Neural cell (in vitro differentiated cells): ENCODE data around the gene HBE1.

ENCODE experiments used
- POLR2AphosphoS5 ChIP-seq: IDR thresholded peaks from 2 replicates; pipeline ENCODE4 v1.6.1; 2012
- RAD21 ChIP-seq: fragments of 450-650 bp; conservative IDR thresholded peaks from 2 replicates; pipeline ENCODE4 v1.6.1; 2014; ENCODE audit warnings: antibody characterized with exemption, mild to moderate bottlenecking, moderate library complexity
- REST ChIP-seq: IDR thresholded peaks from 2 replicates; pipeline ENCODE4 v1.6.1; 2012; ENCODE audit warnings: borderline replicate concordance
- SMC3 ChIP-seq: fragments of 450-650 bp; conservative IDR thresholded peaks from 2 replicates; pipeline ENCODE4 v1.6.1; 2014; ENCODE audit warnings: antibody characterized with exemption, mild to moderate bottlenecking, moderate library complexity; ENCODE audit not compliant: poor library complexity
- TAF1 ChIP-seq: IDR thresholded peaks from 2 replicates; pipeline ENCODE4 v1.6.1; 2012; ENCODE audit warnings: low read depth
- TF ChIP-seq, protein P1 (sequence below): fragments of 450-650 bp; IDR thresholded peaks from 2 replicates; pipeline ENCODE4 v1.5.1; 2014; ENCODE audit warnings: antibody characterized with exemption, mild to moderate bottlenecking, moderate library complexity; ENCODE audit not compliant: poor library complexity, severe bottlenecking

DNA sequence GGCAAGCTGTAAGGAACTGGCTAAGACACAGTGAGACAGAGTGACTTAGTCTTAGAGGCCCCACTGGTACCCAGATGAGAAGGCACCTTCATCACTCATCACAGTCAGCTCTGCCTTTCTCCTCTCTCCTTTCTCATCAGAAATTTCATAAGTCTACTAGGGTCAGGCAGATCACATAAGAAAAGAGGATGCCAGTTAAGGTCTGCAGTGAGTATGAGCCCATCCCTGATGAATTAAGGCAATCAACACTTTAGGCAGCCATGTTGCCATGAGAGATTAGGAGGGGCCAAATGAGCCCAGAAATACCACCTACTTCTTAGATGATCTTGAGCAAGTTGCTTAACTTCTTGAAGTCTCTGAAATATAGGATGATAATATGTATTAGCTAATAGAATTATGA lies 11.9 kb upstream of the HBE1 start:
- TF ChIP-seq, protein P1, sequence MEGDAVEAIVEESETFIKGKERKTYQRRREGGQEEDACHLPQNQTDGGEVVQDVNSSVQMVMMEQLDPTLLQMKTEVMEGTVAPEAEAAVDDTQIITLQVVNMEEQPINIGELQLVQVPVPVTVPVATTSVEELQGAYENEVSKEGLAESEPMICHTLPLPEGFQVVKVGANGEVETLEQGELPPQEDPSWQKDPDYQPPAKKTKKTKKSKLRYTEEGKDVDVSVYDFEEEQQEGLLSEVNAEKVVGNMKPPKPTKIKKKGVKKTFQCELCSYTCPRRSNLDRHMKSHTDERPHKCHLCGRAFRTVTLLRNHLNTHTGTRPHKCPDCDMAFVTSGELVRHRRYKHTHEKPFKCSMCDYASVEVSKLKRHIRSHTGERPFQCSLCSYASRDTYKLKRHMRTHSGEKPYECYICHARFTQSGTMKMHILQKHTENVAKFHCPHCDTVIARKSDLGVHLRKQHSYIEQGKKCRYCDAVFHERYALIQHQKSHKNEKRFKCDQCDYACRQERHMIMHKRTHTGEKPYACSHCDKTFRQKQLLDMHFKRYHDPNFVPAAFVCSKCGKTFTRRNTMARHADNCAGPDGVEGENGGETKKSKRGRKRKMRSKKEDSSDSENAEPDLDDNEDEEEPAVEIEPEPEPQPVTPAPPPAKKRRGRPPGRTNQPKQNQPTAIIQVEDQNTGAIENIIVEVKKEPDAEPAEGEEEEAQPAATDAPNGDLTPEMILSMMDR, result no peak
- TF ChIP-seq TAF1, result no peak
- no peak for TF ChIP-seq SMC3
- no peak for TF ChIP-seq RAD21
- TF ChIP-seq REST, result no peak
- TF ChIP-seq POLR2AphosphoS5, result no peak
